NOMO-1 treated with dmso at 0.1 percent for 144 hours (cell line): ENCODE results near the gene TNRC18.

Source experiments
- DNase-seq: peaks from one replicate; lab custom pipeline; 2025; ENCODE audit not compliant: unreplicated experiment; lab: John Stamatoyannopoulos, UW

TNRC18 gene

GRCh38 chr7:5429857-5430611, 6.4 kb upstream of the TNRC18 start:
- DNase-seq, result peak; percentile 50

DNA sequence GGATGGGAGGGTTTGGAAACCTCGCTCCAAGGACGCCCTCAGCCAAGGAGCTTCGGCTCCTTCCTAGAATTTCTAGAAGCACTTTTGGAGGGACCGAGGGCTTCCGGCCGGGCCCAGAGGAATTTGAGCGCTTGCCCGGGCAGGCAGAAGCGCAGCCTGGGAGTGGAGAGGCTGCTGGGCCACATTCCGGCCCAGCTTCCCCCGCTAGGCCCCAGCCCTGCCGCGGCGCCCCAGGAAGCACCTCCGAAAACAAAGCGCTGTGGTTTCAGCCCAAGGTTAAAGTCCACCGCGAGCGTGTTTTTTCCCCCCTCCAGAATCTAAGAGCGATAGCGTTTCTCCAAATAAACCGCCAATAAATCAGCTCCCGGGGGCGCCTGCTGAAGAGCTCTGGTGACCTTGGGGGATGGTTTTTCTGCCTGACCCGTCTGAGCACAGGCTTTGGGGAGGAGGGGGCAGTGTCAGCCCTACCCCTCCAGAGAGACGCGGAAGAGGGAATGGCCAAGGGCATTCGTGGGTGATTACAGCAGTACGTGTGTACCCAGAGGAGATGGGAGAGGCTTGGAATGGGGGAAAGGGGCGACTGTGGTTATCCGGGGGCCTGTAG, 5.7 kb upstream of the TNRC18 start:
- DNase-seq, result peak; percentile 76

DNA sequence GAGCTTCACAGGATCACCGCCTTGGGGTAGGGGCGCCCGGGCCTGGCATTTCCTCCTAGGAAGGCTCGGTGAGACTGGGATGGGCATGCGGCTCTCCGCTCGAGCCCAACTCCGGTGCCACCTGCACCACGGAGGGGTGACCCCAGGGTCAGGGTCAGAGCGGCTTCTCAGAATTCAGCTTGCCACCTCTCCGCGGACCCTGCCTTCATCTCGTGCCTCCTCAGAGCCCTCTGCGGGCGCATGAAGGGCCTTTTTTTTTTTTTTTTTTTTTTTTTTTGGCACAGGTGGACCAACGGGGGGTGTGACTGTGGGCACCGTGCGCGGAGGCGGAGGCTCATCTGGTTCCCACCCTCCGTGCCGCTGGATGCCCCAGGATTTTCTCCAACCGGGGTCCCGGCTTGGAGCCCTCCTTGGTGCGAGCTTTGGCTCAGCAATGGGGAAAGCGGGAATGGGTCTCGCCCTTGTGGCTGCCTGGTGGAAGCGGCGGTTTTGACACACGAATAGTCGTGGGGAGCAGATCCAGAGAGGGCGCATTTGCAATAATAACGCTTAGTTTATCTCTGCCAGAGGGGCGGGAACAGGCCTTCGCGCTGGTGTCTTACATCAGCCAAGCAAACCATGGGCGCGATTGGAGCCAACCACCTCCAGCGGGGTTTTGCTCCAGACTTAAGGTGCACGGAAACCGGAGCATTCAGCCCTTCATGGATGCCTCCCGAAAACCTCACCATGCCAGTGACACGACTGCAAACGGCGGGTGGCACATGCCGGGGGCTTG, 5.0 kb upstream of the TNRC18 start:
- peak; percentile 68 for DNase-seq

DNA sequence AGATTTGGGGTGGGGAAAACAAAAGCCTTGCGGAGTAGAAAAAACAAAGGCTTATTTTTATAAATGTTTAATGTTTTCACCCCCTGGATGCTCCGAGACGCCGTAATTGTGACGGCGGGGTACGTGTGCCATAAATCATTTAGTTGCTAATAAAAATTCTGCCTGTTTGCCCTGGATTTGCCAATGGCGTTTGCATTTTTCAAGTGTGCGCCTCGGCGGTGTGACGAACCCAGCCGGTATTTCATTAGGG, 2.5 kb upstream of the TNRC18 start:
- no peak for DNase-seq

GRCh38 chr7:5425507-5426225, 2.0 kb upstream of the TNRC18 start:
- peak; percentile 39 for DNase-seq

DNA sequence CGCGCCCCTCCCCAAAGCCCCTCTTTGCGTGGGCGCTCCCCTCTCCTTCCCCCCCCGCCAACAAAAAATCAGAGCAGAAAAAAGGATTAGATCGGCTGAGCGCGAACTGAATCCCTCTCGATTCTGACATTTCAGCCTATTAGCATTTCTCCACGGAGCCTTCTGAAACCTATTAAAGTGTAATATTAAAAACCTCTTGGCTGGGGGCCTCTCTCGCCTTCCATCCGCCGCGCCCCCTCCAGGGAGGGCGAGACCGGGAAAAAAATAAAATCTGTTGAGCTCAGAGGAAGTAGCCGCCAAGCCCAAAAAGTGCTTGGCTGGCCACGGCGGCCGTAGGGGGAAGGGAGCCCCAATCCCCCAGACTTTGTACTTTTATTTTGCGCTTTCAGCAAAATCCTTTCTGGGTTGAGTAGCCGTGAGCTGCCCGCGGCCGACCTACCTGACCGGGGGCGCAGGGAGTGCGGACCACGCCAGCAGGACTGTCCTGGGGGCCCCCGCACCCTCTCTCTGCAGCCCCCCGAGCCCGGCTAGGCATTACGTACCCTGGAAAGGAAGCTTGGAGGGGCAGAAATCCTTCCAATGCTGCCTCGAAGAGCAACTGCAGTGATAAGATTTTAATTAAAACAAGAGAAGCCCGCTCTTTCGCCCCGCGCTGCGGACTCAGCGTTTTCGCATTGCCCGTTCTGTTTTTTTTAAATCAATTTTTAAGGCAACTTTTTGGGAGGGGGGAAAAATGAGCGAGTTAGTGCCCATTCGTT, 1.3 kb upstream of the TNRC18 start:
- peak; percentile 56 for DNase-seq

DNA sequence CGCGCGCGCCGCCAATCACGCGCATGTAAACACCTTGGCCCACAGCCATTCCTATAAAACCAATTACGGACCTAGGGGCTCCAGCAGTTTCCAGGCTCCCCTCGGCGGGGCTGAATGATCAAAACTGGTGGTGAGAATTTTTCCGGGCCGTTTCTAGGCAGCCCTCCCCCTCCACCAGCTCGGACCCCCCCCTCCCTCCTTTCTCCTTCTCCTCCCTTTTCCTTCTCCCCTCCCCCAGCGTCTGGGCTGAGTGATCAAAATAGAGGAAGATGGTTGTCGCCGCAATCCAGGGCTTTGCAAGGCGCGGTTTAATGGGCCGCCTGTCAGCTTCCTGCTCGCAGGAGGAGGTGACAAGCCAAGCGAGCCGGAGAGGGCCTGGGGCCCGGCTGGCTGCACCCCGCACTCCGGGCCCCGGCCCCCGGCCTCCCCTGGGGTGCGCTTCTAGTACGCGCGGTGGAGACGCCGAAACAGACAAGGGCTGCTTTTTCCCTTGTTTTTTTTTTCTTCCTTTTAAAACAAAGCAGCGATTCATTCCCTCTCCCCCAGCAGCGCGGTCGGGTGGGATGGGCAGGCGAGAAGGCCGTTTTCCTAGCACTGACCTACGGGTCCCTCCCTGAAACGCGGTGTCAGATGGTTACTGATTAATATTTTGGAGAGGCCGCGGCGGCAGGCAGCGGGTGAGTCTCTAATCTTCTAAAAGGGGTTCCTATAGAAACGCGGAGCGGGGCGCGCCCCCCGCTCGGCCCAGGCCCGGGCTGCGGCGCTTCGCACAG, 528 bp upstream of the TNRC18 start:
- peak; percentile 98 for DNase-seq

DNA sequence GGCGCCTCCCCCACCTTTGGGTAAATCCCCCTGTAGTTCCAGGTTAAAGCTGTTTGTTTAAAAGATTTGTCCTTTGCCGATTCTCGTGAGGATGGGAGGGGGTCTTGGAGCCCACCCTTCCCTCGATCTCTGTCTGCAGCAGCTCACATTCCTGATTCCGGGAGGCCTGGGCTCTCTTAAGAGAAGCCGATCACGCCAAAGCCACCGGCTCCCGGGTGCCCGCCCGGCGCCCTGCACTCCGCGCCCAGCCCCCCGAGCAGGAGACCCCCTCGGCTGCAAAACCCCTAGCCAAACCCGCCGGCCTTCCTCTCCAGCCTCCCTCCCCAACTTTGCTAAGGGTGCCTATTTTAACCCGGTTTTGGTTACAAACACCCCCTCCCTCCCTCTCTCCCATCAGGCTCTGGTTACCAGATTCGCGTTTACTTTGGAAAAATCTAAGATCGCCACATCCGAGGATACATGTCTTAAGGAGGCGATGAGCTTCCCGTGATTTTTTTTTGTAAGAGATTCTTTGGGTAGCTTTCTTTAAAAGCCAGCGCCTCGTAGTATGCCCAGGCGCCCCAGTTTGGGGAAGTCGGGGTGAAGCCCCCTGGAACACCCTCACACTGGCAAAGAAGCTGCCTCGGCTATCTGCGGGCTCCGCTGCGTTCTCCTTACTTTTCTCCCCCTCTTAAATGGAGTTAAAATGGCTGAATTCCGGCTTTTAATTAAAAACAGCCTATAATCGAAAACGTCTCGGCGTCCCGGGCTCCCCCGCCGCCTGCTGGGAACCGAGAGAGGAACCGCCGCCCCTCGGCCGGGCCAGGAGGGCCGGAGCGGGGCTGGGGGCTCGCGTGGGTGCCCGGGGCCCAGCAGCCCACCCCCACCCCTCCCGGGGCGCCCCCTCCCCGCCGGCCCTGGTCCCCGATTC, 983 bp downstream of the TNRC18 start:
- DNase-seq, result no peak

GRCh38 chr7:5421714-5422395, 1.8 kb downstream of the TNRC18 start:
- no peak for DNase-seq

DNA sequence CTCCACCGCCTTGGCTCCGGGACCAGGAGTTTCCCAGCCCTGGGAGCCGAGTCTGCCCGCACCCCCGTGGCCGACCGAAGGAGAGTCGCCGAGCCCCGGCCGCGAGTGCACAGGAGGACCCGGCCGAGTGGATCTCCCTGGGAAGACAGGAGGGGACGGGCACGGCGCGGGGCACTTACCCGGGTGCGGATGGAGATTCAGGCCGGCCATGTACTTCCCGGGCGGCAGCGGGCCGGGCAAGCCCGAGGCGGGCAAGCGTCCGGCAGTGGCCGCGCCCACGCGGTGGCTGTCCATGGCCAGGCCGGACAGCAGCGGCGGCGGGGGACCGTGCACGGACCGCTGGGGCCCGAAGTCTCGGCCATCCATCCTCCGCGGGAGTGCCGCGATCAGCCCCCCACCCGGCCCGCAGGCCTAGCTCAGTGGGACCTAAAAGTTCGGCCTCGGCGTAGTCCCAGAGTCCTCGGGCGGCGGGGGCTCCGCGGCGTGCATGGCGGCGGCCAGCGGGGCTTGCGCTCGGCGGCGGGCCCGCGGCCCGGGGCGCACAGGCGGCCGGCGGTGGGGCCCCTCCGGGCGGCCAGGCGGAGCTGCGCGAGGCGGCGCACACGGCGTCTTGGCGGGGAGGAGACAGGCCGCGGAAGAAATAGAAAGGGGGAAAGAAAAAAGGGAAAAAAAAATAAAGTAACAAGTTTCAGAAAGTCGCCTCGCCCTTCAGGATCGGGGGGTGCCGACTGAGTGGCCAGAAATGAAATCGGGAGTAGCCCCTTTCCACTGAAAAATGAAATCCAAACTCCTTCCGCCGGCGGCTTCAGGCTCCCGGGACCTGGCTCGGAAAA, 2.5 kb downstream of the TNRC18 start:
- no peak for DNase-seq

- no peak for DNase-seq
Observed at GRCh38 chr7:5420067-5420880, 3.4 kb downstream of the TNRC18 start.

DNA sequence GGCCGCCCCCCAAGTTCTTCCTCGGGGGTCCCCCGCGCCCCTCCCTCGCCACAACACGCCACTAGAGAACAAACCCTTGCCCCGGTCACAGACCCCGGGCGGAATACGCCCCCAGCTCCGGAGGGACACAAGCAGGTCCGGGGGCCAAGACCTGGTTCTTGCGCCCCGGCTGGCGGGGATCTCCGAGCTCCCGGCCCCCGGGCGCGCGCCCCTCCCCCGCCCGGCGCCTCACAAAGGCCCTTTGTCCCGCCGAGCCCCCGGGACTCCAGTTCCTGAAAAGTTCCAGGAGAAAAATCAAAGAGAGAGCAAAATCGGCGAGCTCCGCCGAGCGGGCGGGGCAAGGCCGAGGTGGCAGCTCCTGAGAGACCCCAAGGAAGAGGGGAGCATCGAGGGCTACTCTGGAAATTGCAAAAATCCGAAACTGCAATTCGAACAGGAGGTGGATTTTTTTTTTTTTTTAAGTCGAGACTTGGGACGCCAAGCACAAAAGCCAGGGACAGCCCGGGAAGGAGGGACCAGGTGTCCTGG, 4.0 kb downstream of the TNRC18 start:
- no peak for DNase-seq

- DNase-seq, result no peak
Observed at GRCh38 chr7:5418285-5418582, 5.4 kb downstream of the TNRC18 start.

DNA sequence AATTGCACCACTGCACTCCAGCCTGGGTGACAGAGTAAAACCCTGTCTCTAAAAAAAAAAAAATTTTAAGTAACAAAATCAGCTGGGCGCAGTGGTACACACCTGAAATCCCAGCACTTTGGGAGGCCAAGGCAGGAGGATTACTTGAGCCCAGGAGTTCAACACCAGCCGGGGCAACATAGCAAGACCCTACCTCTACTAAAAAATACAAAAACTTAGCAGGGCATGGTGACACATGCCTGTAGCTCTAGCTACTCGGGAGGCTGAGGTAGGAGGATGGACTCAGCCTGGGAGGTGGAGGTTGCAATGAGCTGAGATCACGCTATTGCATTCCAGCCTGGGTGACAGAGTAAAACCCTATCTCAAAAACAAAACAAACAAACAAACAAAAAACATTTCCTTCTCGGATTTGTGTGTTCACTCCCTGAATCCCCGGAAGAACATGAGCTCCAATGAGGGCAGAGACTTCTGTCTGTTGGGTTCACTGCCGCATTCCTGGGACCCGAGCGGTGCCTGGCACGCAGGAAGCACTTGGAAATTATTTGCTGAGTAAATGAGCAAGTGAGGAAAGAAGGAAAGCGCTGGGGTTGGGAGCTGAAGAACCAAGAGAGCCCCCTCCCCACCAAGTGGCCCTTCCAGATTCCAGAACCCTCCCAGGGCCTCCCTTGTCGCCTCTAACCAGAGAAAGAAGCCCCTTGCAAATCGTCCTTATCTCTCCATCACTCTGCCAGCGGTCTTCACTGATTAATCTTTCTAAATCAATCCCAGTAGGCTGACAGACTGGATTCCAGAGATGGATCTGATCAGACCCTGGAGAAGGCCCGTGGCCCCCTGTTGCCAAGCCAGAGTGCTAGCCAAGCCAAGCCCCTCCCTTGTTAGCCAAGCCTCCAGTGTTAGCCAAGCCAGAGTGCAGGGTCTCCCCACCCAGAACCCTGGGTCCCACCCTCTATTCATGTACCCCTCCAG, 6.2 kb downstream of the TNRC18 start:
- no peak for DNase-seq

GRCh38 chr7:5414916-5415315, 8.7 kb downstream of the TNRC18 start:
- DNase-seq, result no peak

- no peak for DNase-seq
Observed at GRCh38 chr7:5413449-5413786, 10.2 kb downstream of the TNRC18 start.
